Gastroesophageal sphincter (tissue), 3 donors: Measurements from ENCODE around the gene CTSE.

ENCODE experiments used
- CTCF ChIP-seq, 4 experiments: fragments of 200-600 bp in 2 of 4; fragments of 450-650 bp in 2 of 4; sonication (generic) in 1 of 4; IDR thresholded peaks; one replicate each; pipeline ENCODE4 v1.5.1; 2017 to 2019; ENCODE audit warnings: antibody characterized with exemption in 4 of 4, mild to moderate bottlenecking in 2 of 4, moderate library complexity in 2 of 4
- EP300 ChIP-seq: sonication (generic); formaldehyde crosslinking; IDR thresholded peaks from one replicate; pipeline ENCODE4 v1.6.1; 2017; ENCODE audit warnings: antibody characterized with exemption, mild to moderate bottlenecking
- POLR2AphosphoS5 ChIP-seq: sonication (generic); formaldehyde crosslinking; IDR thresholded peaks from one replicate; pipeline ENCODE4 v1.6.1; 2017; ENCODE audit warnings: antibody characterized with exemption

GRCh38 chr1:205967554-205968335, 56.0 kb downstream of the CTSE start:
- no peak for TF ChIP-seq CTCF (IDR thresholded peaks at IDR 0.05)
- no peak for TF ChIP-seq POLR2AphosphoS5
- no peak for TF ChIP-seq EP300
